ENCODE data around the gene MGAT4A.

The MGAT4A gene

DNA sequence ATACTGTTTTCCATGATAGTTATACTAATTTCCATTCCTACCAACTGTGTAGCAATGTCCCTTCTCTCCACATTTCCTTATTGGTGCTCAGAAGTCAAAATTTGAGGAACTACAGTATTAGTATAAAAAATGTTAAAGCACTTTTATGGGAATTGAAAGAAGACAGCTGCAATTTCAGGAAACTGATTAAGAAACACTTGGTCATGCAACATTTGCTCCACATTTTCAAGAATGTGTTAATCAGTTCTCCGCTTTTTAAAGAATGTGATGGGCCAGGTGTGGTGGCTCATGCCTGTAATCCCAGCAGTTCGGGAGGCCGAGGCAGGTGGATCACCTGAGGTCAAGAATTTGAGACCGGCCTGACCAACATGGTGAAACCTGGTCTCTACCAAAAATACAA, 33.6 kb upstream of the MGAT4A start:
- DNase-seq = no peak
- Histone ChIP-seq H3K27me3 (replicated peaks) (no peaks in the 10 kb centered on the region), H3K4me3 (ENCODE audit: low read depth, low read length) (no peak overlapping the region), H3K36me3 (replicated peaks) (no peaks in the 10 kb centered on the region), H3K27ac (no peak overlapping the region)
- TF ChIP-seq, protein P1, sequence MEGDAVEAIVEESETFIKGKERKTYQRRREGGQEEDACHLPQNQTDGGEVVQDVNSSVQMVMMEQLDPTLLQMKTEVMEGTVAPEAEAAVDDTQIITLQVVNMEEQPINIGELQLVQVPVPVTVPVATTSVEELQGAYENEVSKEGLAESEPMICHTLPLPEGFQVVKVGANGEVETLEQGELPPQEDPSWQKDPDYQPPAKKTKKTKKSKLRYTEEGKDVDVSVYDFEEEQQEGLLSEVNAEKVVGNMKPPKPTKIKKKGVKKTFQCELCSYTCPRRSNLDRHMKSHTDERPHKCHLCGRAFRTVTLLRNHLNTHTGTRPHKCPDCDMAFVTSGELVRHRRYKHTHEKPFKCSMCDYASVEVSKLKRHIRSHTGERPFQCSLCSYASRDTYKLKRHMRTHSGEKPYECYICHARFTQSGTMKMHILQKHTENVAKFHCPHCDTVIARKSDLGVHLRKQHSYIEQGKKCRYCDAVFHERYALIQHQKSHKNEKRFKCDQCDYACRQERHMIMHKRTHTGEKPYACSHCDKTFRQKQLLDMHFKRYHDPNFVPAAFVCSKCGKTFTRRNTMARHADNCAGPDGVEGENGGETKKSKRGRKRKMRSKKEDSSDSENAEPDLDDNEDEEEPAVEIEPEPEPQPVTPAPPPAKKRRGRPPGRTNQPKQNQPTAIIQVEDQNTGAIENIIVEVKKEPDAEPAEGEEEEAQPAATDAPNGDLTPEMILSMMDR (IDR thresholded peaks at IDR 0.05; ENCODE audit: low read depth, low read length, missing control alignments) = no peak
- in situ Hi-C loops (cut with HindIII; ENCODE audit: low pct_ligation_motif_present, low sequenced_read_pairs) = no loop called here

DNA sequence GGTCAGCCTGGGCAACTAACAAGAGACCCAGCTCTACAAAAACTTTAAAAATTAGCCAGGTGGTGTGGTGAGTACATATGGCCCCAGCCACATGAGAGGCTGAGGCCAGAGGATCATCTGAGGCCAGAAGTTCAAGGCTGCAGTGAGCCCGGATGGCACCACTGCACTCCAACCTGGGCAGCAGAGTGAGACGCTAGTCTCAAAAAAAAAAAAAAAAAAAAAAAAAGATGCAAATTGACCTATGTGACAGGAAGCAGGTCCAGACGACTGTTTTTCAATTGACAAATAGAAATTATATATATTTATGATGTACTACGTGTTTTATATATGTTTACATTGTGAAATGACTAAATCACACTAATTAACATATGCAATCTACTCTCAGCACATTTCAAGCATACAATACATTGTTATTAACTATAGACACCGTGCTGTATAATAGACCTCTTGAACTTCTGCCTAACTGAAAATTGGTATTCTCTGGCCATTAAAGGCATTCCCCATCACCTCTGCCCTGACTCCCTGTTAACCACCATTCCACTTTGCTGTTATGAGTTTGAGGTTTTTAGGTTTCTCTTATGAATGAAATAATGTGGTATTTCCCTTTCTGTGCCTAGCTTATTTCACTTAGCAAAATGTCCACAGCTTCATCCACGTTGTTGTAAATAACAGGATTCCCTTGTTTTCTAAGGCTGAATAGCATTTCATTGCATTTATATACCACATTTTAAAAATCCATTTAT, 32.4 kb upstream of the MGAT4A start:
- H3K27me3 ChIP-seq (replicated peaks) = no peaks in the 10 kb centered on the region

DNA sequence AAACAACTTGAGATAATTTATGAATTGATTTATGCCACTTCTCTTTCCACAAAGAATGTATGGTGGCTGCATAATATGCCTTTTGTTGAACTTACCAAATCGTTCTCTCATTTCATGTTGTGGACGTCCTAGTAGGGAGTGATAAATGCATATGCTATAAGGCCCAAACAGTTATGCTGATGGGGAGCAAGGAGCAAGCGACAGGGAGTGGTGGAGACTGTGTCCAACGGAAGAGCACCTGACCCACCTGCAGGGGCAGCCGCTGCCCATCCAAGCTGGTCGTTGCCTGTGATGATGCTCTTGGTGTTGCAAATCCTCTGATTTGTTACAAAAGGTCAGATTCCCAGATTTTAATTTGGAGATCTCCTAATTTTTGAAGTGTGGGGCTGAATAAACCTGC, 31.0 kb upstream of the MGAT4A start:
- TF ChIP-seq, protein P1 (IDR thresholded peaks at IDR 0.05; ENCODE audit: low read depth, low read length, missing control alignments) = no peak
- H3K36me3 ChIP-seq (replicated peaks) = no peaks in the 10 kb centered on the region
- no peak overlapping the region for H3K27ac ChIP-seq
- no peak overlapping the region for H3K4me3 ChIP-seq (ENCODE audit: low read depth, low read length)
- no peaks in the 10 kb centered on the region for H3K27me3 ChIP-seq (replicated peaks)
- in situ Hi-C loops (cut with HindIII; ENCODE audit: low pct_ligation_motif_present, low sequenced_read_pairs) = no loop called here
- no peak for DNase-seq

More for the DNA sequence above, 32.4 kb upstream of the MGAT4A start:
- no peak for DNase-seq
- Histone ChIP-seq H3K27ac (no peak overlapping the region), H3K36me3 (replicated peaks) (no peaks in the 10 kb centered on the region), H3K4me3 (ENCODE audit: low read depth, low read length) (no peak overlapping the region)
- in situ Hi-C loops (cut with HindIII; ENCODE audit: low pct_ligation_motif_present, low sequenced_read_pairs) = no loop called here
- TF ChIP-seq, protein P1 (IDR thresholded peaks at IDR 0.05; ENCODE audit: low read depth, low read length, missing control alignments) = no peak

DNA sequence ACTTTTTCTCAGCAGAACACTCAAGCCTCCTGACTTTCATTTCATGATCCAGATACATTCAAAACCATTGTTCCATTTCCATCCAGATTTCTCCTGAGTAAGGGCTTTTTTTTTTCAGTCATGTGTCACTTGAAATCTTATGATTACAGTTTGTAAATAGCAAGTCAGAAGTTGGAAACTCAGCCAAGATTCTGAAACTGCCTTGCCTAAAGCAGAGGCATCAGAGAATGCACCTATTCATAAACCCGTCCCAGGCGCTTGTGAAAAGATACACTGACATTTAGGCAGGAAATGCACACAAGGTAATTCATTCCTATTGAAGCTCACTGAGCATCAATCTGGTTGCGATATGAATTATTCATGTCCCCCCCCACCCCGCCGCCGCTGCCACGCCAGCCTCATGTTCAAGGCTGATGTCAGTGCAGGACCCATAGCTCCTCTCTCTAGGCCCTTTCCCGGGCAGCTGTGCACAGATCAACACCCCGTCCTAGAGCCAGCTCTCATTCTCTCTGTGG, 30.4 kb upstream of the MGAT4A start:
- H3K36me3 ChIP-seq (replicated peaks) = no peaks in the 10 kb centered on the region
- in situ Hi-C loops (cut with HindIII; ENCODE audit: low pct_ligation_motif_present, low sequenced_read_pairs) = no loop called here
- no peak overlapping the region for H3K4me3 ChIP-seq (ENCODE audit: low read depth, low read length)
- H3K27ac ChIP-seq = no peak overlapping the region
- H3K27me3 ChIP-seq (replicated peaks) = no peaks in the 10 kb centered on the region
- DNase-seq = no peak
- TF ChIP-seq, protein P1 (IDR thresholded peaks at IDR 0.05; ENCODE audit: low read depth, low read length, missing control alignments) = no peak

DNA sequence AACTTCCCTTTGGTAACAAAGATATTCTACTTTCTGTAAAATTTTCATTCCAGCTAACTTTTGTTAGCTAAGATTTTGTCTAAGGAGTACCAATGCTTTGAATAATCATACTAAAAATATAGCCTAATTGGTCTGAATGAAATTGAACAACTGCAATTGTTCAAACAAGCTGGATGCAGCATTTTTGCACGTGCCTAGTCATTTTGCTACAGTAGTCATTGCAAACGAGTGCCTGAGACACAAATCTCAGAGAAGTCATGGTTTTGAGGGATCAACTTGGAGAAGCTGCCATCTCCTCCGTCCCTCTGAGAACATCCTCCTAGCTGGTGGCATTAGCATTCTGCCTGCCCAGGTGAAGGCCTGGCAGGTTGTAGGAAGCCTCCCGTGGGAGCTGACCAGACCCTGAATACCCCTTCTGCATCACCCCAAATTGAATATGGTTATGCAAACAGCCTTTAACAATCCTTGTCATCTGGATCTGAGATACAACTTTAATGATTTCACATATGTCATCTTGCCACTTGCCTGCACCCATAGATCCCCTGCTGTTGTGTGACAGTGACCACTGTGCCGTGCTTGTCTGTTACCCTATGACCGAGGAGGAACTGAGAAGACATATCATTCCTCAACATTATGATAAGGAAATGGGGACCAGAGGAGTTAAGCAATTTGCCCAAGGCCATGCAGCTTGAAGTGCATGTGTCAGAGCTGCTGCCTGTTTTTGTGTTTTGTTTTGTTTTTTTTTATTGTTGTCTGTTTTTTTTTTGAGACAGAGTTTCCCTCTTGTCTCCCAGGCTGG, 29.1 kb upstream of the MGAT4A start:
- no peaks in the 10 kb centered on the region for H3K36me3 ChIP-seq (replicated peaks)
- no peak overlapping the region for H3K27ac ChIP-seq
- in situ Hi-C loops (cut with HindIII; ENCODE audit: low pct_ligation_motif_present, low sequenced_read_pairs) = no loop called here
- TF ChIP-seq, protein P1 (IDR thresholded peaks at IDR 0.05; ENCODE audit: low read depth, low read length, missing control alignments) = no peak
- no peaks in the 10 kb centered on the region for H3K27me3 ChIP-seq (replicated peaks)
- no peak overlapping the region for H3K4me3 ChIP-seq (ENCODE audit: low read depth, low read length)
- DNase-seq = no peak
